ENCODE data around the gene ADARB2.

The ADARB2 gene

GRCh38 chr10:1602037-1602484, 135.3 kb downstream of the ADARB2 start:
- no peak for DNase-seq (ENCODE audit: low read depth)
- no peak for TF ChIP-seq CTCF (IDR thresholded peaks at IDR 0.05; ENCODE audit: control insufficient read depth, insufficient read depth, low read depth, low read length, missing control alignments)
- no peak overlapping the region for H3K4me3 ChIP-seq (ENCODE audit: control insufficient read depth, low read depth, low read length)

GRCh38 chr10:1601406-1601805, 135.9 kb downstream of the ADARB2 start:
- TF ChIP-seq CTCF (IDR thresholded peaks at IDR 0.05; ENCODE audit: control insufficient read depth, insufficient read depth, low read depth, low read length, missing control alignments) = no peak
- no peak for DNase-seq (ENCODE audit: low read depth)
- H3K4me3 ChIP-seq (ENCODE audit: control insufficient read depth, low read depth, low read length) = no peak overlapping the region

- DNase-seq (ENCODE audit: low read depth) = no peak
- H3K4me3 ChIP-seq (ENCODE audit: control insufficient read depth, low read depth, low read length) = no peak overlapping the region
- TF ChIP-seq CTCF (IDR thresholded peaks at IDR 0.05; ENCODE audit: control insufficient read depth, insufficient read depth, low read depth, low read length, missing control alignments) = no peak
Observed at GRCh38 chr10:1600861-1601260, 136.5 kb downstream of the ADARB2 start.

GRCh38 chr10:1598393-1599153, 138.8 kb downstream of the ADARB2 start:
- H3K4me3 ChIP-seq (ENCODE audit: control insufficient read depth, low read depth, low read length) = no peak overlapping the region
- DNase-seq (ENCODE audit: low read depth) = no peak
- no peak for TF ChIP-seq CTCF (IDR thresholded peaks at IDR 0.05; ENCODE audit: control insufficient read depth, insufficient read depth, low read depth, low read length, missing control alignments)

- no peak overlapping the region for H3K4me3 ChIP-seq (ENCODE audit: control insufficient read depth, low read depth, low read length)
- no peak for DNase-seq (ENCODE audit: low read depth)
- TF ChIP-seq CTCF (IDR thresholded peaks at IDR 0.05; ENCODE audit: control insufficient read depth, insufficient read depth, low read depth, low read length, missing control alignments) = no peak
Observed at GRCh38 chr10:1597370-1598146, 139.8 kb downstream of the ADARB2 start.

GRCh38 chr10:1596482-1597099, 140.7 kb downstream of the ADARB2 start:
- TF ChIP-seq CTCF (IDR thresholded peaks at IDR 0.05; ENCODE audit: control insufficient read depth, insufficient read depth, low read depth, low read length, missing control alignments) = no peak
- DNase-seq (ENCODE audit: low read depth) = no peak
- no peak overlapping the region for H3K4me3 ChIP-seq (ENCODE audit: control insufficient read depth, low read depth, low read length)

All from AG09309 (cell line).